Bronchial epithelial cell (primary cell): Measurements from ENCODE around the gene DBNDD1. TPM values are rescaled to one million over a fixed set of nuclear protein-coding genes. Genes with fewer than 3 reads are reported as not detected.

Experiments used
- DNase-seq: peaks from one replicate; pipeline ENCODE4 v3.0.0-alpha.2; 2010; ENCODE audit warnings: low read depth
- FAIRE-seq: peaks from 2 replicates; lab custom pipeline; 2011; peaks lifted over from hg19 to GRCh38; lab: Jason Lieb, UNC
- H3K27me3 ChIP-seq: 2 replicates; pipeline ENCODE4 v1.5.1; 2011; ENCODE audit warnings: low read length; ENCODE audit not compliant: control insufficient read depth, insufficient read depth
- H3K36me3 ChIP-seq: 2 replicates; pipeline ENCODE4 v1.5.1; 2011; ENCODE audit warnings: low read length; ENCODE audit not compliant: control insufficient read depth, insufficient read depth
- H3K4me3 ChIP-seq: 2 replicates; pipeline ENCODE4 v1.5.1; 2011; ENCODE audit warnings: mild to moderate bottlenecking, low read depth, low read length, control low read depth
- total RNA-seq: library from RNA; depleted of rRNA; stranded (reverse); fragments of >200 nt; gene quantifications from 2 replicates; pipeline ENCODE4 v1.2.1, GENCODE V29; 2014
- TF ChIP-seq, protein P1 (sequence below): IDR thresholded peaks from 2 replicates; pipeline ENCODE4 v1.5.1; 2011; ENCODE audit warnings: mild to moderate bottlenecking, moderate library complexity, low read length, control low read depth, inconsistent platforms; ENCODE audit not compliant: insufficient read depth, severe bottlenecking

The DBNDD1 gene
- total RNA-seq, 1 donor from 2014 or later: 1.3 TPM

DNA sequence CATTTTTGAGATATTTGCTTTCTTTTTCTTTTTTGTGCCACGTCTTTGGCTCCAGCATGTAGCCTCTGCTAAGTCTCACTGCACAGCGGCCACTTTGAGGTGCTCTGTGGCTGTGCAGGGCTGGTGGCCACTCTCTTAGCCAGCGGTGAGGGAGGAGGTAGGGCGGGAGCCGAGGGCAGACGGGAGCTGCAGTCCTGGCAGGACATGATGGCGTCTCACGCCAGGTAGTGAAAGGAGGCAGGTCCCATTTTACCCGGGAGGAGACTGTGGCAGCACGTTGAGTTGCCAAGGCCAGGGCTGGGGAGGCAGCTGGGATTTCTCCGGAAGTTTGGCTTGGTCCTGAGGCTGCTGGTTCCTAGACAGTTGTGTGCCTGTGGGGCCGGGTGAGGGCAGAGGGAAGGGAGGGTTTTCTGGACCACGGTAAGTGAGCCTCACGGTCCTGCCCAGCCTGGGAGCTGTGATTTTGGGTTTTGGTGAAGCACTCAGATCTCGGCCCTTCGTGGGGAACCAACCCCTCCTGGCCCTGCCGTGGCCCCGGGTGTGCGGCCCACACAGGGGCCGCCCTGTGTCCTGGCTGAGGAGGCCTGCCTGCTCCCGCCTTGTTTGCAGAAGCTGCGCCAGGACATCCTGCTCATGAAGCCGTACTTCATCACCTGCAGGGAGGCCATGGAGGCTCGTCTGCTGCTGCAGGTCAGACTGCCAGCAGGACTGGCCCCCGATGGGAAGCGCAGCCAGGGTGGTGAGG lies 56.3 kb downstream of the DBNDD1 start:
- DNase-seq (no peak), FAIRE-seq (no peak)
- Histone ChIP-seq H3K27me3 (no peaks in the 10 kb centered on the region), H3K36me3 (peaks cover 8% of the 10 kb centered on the region), H3K4me3 (no peak overlapping the region)
- TF ChIP-seq, protein P1, sequence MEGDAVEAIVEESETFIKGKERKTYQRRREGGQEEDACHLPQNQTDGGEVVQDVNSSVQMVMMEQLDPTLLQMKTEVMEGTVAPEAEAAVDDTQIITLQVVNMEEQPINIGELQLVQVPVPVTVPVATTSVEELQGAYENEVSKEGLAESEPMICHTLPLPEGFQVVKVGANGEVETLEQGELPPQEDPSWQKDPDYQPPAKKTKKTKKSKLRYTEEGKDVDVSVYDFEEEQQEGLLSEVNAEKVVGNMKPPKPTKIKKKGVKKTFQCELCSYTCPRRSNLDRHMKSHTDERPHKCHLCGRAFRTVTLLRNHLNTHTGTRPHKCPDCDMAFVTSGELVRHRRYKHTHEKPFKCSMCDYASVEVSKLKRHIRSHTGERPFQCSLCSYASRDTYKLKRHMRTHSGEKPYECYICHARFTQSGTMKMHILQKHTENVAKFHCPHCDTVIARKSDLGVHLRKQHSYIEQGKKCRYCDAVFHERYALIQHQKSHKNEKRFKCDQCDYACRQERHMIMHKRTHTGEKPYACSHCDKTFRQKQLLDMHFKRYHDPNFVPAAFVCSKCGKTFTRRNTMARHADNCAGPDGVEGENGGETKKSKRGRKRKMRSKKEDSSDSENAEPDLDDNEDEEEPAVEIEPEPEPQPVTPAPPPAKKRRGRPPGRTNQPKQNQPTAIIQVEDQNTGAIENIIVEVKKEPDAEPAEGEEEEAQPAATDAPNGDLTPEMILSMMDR: no peak

DNA sequence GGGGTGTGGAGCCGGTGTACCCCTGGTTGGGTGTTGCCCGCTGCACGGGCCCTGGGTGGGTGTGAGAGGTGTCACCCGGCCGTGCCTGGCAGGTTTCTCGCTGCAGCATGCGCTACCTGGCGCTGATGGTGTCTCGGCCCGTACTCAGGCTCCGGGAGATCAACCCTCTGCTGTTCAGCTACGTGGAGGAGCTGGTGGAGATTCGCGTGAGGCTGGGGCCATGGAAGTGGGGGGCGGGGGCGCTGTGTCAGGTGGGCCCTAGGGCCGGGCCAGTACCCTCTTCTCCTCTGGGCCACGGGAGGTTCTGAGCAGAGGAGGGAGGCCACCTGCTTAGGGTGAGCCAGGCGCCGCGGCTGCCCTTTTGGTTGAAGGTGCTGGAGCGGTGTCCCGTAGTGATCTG lies 57.3 kb downstream of the DBNDD1 start:
- Histone ChIP-seq H3K36me3 (peaks cover 16% of the 10 kb centered on the region), H3K4me3 (no peak overlapping the region), H3K27me3 (no peaks in the 10 kb centered on the region)
- no peak for DNase-seq
- TF ChIP-seq, protein P1: no peak
- FAIRE-seq: no peak

DNA sequence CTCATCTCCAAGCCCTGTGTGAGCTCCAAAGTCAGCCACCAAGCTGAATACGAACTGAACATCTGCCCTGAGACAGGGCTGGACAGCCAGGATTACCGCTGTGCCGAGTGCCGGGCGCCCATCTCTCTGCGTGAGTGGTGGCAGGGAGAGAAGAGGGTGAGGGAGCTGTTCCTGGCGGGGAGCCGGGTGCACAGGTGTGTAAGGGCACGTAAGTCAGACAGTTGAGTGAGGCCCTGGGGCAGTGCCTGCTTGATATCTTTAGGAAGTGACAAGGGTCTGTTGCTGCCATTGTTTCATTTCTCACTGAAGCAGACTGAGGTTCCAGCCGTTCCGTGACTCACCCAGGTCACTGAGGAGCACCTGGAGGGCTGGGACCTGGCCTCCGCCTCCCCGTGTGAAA lies 58.3 kb downstream of the DBNDD1 start:
- FAIRE-seq: no peak
- Histone ChIP-seq H3K4me3 (no peak overlapping the region), H3K27me3 (no peaks in the 10 kb centered on the region), H3K36me3 (peaks cover 17% of the 10 kb centered on the region)
- no peak for DNase-seq
- TF ChIP-seq, protein P1: no peak

DNA sequence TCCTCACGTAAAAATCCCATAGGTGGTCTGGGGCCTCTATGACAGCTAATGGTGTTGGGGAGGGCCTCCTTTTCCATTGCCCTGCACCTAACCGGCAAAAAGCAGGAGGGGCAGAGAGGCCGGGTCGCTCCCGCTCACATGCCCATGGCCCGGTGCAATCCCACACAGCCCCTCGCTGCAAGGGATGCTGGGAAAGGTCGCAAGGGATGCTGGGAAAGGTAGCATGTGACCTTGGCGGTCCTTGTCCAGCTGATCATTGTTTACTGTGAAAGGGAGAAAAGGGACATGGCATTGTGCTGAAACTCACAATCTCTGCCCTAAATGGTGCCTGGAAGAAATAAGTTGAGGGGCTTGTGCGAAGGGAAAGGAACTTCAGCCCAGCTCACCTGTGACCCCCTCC lies 60.7 kb downstream of the DBNDD1 start:
- no peak for DNase-seq
- no peaks in the 10 kb centered on the region for H3K27me3 ChIP-seq
- H3K4me3 ChIP-seq: no peak overlapping the region
- TF ChIP-seq, protein P1: no peak
- peaks cover 27% of the 10 kb centered on the region for H3K36me3 ChIP-seq
- FAIRE-seq: no peak

DNA sequence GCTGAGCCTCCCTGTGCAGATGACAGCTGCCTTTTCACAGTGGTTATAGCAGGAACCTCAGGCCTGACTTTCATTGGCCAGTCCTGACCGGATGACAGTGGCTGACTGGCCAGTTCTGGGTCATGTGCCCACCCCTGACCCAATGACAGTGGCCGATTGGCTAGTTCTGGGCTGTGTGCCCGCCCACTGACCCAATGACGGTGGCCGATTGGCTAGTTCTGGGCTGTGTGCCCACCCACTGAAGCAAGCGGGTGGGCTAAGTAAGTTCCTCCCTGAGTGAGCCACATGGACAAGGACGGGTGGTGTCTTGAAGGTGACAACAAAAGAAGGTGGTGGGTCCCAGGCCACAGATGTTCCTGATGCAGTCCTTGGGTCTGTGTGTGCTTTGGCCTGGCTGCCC lies 61.2 kb downstream of the DBNDD1 start:
- DNase-seq (peak; percentile 6), FAIRE-seq (no peak)
- no peak overlapping the region for H3K4me3 ChIP-seq
- TF ChIP-seq, protein P1: no peak
- H3K36me3 ChIP-seq: peaks cover 27% of the 10 kb centered on the region
- H3K27me3 ChIP-seq: no peaks in the 10 kb centered on the region
